ENCODE data around the gene HS6ST3.

GRCh38 chr13:96678801-96679200 lies 588.9 kb downstream of the HS6ST3 start:
- TF ChIP-seq EZH2 (IDR thresholded peaks at IDR 0.05; ENCODE audit: insufficient read depth, poor library complexity, severe bottlenecking) (no peak), EZH2phosphoT487 (IDR thresholded peaks at IDR 0.05; ENCODE audit: insufficient read depth, low read depth) (no peak)

Data from GM23248 (cell line).